Measurements from ENCODE around the gene ACAP3.

DNA sequence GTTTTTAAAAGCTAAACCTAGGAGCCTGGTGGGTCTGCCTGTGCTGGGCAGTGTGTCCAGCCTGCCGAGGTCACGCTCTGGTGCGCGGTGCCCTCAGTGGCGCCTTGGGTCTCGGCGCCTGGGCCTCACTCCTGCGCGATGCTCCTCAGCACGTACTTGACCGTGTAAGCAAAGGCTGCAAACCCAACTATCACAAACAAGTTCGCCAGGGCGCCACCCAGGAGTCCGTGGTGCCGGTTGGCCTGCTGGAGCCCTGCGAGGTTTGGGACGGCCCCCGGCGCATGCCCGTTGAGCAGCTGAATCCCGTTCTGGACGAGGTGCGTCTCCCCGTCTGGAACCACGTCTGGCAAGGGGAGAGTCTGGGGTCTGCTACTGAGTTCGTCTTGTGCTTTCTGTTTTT is 52.7 kb downstream of the ACAP3 start:
- TF ChIP-seq, protein P1, sequence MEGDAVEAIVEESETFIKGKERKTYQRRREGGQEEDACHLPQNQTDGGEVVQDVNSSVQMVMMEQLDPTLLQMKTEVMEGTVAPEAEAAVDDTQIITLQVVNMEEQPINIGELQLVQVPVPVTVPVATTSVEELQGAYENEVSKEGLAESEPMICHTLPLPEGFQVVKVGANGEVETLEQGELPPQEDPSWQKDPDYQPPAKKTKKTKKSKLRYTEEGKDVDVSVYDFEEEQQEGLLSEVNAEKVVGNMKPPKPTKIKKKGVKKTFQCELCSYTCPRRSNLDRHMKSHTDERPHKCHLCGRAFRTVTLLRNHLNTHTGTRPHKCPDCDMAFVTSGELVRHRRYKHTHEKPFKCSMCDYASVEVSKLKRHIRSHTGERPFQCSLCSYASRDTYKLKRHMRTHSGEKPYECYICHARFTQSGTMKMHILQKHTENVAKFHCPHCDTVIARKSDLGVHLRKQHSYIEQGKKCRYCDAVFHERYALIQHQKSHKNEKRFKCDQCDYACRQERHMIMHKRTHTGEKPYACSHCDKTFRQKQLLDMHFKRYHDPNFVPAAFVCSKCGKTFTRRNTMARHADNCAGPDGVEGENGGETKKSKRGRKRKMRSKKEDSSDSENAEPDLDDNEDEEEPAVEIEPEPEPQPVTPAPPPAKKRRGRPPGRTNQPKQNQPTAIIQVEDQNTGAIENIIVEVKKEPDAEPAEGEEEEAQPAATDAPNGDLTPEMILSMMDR (IDR thresholded peaks at IDR 0.05): no peak
- no peak for TF ChIP-seq POLR2A (IDR thresholded peaks at IDR 0.05)
- TF ChIP-seq POLR2AphosphoS5 (IDR thresholded peaks at IDR 0.05): no peak

Measured in prostate gland (tissue), 2 donors.